ENCODE measurements around the gene RAB11FIP3. TPM values are rescaled to one million over a fixed set of nuclear protein-coding genes. Genes with fewer than 3 reads are reported as not detected.

Gene RAB11FIP3
- total and polyA plus RNA-seq, 9 donors, result 18.0 to 58.1 (median 38.1) TPM

- DNase-seq, result no peak
- H3K4me1 ChIP-seq (ENCODE audit: insufficient read depth), result peaks cover 7% of the 10 kb centered on the region
- no peaks in the 10 kb centered on the region for H3K27me3 ChIP-seq
- WGBS, 3 donors, result 92 to 94% (median 92%) methylated on average over 17 of the region's 17 CpGs
- no peak overlapping the region for H3K27ac ChIP-seq
- intact Hi-C loops (cut with DNase I), result no loop called here
- no peaks in the 10 kb centered on the region for H3K36me3 ChIP-seq
- no peak for TF ChIP-seq CTCF (IDR thresholded peaks at IDR 0.05)
- no peak for TF ChIP-seq POLR2A (IDR thresholded peaks at IDR 0.05)
- TF ChIP-seq EP300 (IDR thresholded peaks at IDR 0.05), result no peak
- H3K4me3 ChIP-seq, result no peak overlapping the region
- H3K9me3 ChIP-seq, result no peaks in the 10 kb centered on the region
These were observed 111.3 kb downstream of the RAB11FIP3 start for GRCh38 chr16:536746-537145.

GRCh38 chr16:537415-538335 is 112.2 kb downstream of the RAB11FIP3 start:
- Histone ChIP-seq H3K27ac (no peak overlapping the region), H3K4me1 (ENCODE audit: insufficient read depth) (peaks cover 7% of the 10 kb centered on the region), H3K9me3 (no peaks in the 10 kb centered on the region), H3K27me3 (no peaks in the 10 kb centered on the region), H3K4me3 (no peak overlapping the region), H3K36me3 (no peaks in the 10 kb centered on the region)
- TF ChIP-seq EP300 (IDR thresholded peaks at IDR 0.05) (no peak), CTCF (IDR thresholded peaks at IDR 0.05) (no peak), POLR2A (IDR thresholded peaks at IDR 0.05) (no peak)
- intact Hi-C loops (cut with DNase I), result no loop called here
- WGBS, 3 donors, result 92 to 94% (median 92%) methylated on average over 57 to 60 of the region's 60 CpGs
- no peak for DNase-seq

GRCh38 chr16:539901-540530 is 114.6 kb downstream of the RAB11FIP3 start:
- Histone ChIP-seq H3K4me3 (no peak overlapping the region), H3K27me3 (no peaks in the 10 kb centered on the region), H3K4me1 (ENCODE audit: insufficient read depth) (no peaks in the 10 kb centered on the region), H3K9me3 (no peaks in the 10 kb centered on the region), H3K36me3 (no peaks in the 10 kb centered on the region), H3K27ac (no peak overlapping the region)
- no peak for DNase-seq
- TF ChIP-seq POLR2A (IDR thresholded peaks at IDR 0.05), result no peak
- no peak for TF ChIP-seq CTCF (IDR thresholded peaks at IDR 0.05)
- no peak for TF ChIP-seq EP300 (IDR thresholded peaks at IDR 0.05)
- intact Hi-C loops (cut with DNase I), result loop anchor here in 2 of 4 donors (10.0 kb wide), 1 partner anchor 125 kb away; the partner anchor contains the start of gene RHOT2 (in 2 of the 2)
- WGBS, 3 donors, result 81 to 85% (median 83%) methylated on average over 30 to 34 of the region's 34 CpGs

- TF ChIP-seq EP300 (IDR thresholded peaks at IDR 0.05) (no peak), CTCF (IDR thresholded peaks at IDR 0.05) (no peak), POLR2A (IDR thresholded peaks at IDR 0.05) (no peak)
- Histone ChIP-seq H3K27ac (no peak overlapping the region), H3K4me1 (ENCODE audit: insufficient read depth) (no peaks in the 10 kb centered on the region), H3K9me3 (no peaks in the 10 kb centered on the region), H3K4me3 (no peak overlapping the region), H3K36me3 (no peaks in the 10 kb centered on the region), H3K27me3 (no peaks in the 10 kb centered on the region)
- 76 to 86% (median 82%) methylated on average over 24 to 29 of the region's 29 CpGs for WGBS, 3 donors
- intact Hi-C loops (cut with DNase I), result loop anchor here in 2 of 4 donors (10.0 kb wide), 1 partner anchor 124 kb away; the partner anchor contains the start of gene RHOT2 (in 2 of the 2)
- DNase-seq, result no peak
These were observed 115.3 kb downstream of the RAB11FIP3 start for GRCh38 chr16:540645-541340.

Data from ovary (tissue), 9 donors.